HCT116 (cell line): ENCODE results near the gene SSH2. TPM values are rescaled to one million over a fixed set of nuclear protein-coding genes. Genes with fewer than 3 reads are reported as not detected.

Experiments used
- ATAC-seq: fragments of 200-7000 bp; cut with Tn5 transposase; 2 replicates; pipeline ENCODE4 v1.9.1; 2020; ENCODE audit warnings: mild to moderate bottlenecking, moderate library complexity
- BruUV-seq: library from RNA; stranded (reverse); fragments of 400-500 nt; replicated peaks from 2 replicates; lab custom pipeline; 2021; lab: Mats Ljungman, UMichigan
- CTCF ChIA-PET: fragments of 300-600 bp; sonication (Branson Sonifier 250); formaldehyde crosslinking; loops from one replicate; lab custom pipeline; 2021; ENCODE audit warnings: antibody characterized with exemption; lab: Charles Lee
- POLR2A ChIA-PET: fragments of 300-600, 350-600 bp; sonication (Branson Sonifier 250); formaldehyde crosslinking; loops from one replicate; lab custom pipeline; 2021; ENCODE audit warnings: antibody characterized with exemption; lab: Charles Lee
- RAD21 ChIA-PET, 2 experiments: fragments of 300-600 bp; sonication (Branson Sonifier 250); formaldehyde crosslinking; loops; one replicate each; lab custom pipeline; 2023; ENCODE audit warnings: low total read pairs in 2 of 2; ENCODE audit not compliant: uncharacterized antibody in 2 of 2, unreplicated experiment in 2 of 2, low non-redundant PET in 1 of 2; lab: Charles Lee
- DNase-seq: peaks from one replicate; pipeline ENCODE4 v3.0.0-alpha.2; 2010; ENCODE audit warnings: low read depth, low spot score
- H2AFZ ChIP-seq: fragments of 200-600 bp; shearing (Covaris generic), sonication (generic); 2 replicates; pipeline ENCODE4 v1.6.1; 2017; ENCODE audit warnings: low read depth, mixed run types, mixed read lengths, antibody characterized with exemption, low read length; ENCODE audit not compliant: poor library complexity, severe bottlenecking
- H3K27ac ChIP-seq: 2 replicates; pipeline ENCODE4 v1.5.1; 2012; ENCODE audit warnings: low read depth, low read length
- H3K27me3 ChIP-seq: fragments of 200-600 bp; sonication (generic); 2 replicates; pipeline ENCODE4 v1.6.1; 2016; ENCODE audit warnings: mixed run types, low read length, mixed read lengths; ENCODE audit not compliant: insufficient read depth
- H3K36me3 ChIP-seq, 2 experiments: fragments of 200-500 bp in 1 of 2; fragments of 200-600 bp in 1 of 2; sonication (Bioruptor generic) in 1 of 2; sonication (generic) in 1 of 2; 2 replicates each; pipeline versions ENCODE4 v1.5.1 to v1.6.1; 2014 to 2016; ENCODE audit warnings: low read length in 2 of 2, inconsistent platforms in 1 of 2, mixed read lengths in 1 of 2, mixed run types in 1 of 2; ENCODE audit not compliant: insufficient read depth in 2 of 2, control insufficient read depth in 1 of 2
- H3K4me1 ChIP-seq, 2 experiments: fragments of 200-600 bp in 1 of 2; sonication (generic) in 1 of 2; 2 replicates each; pipeline versions ENCODE4 v1.5.1 to v1.6.1; 2012 to 2017; ENCODE audit warnings: low read length in 2 of 2, inconsistent platforms in 1 of 2, mild to moderate bottlenecking in 1 of 2, mixed read lengths in 1 of 2, mixed run types in 1 of 2, moderate library complexity in 1 of 2; ENCODE audit not compliant: insufficient read depth in 2 of 2, control insufficient read depth in 1 of 2
- H3K4me2 ChIP-seq: fragments of 200-600 bp; sonication (generic); 2 replicates; pipeline ENCODE4 v1.6.1; 2017; ENCODE audit warnings: mixed run types, low read length, mixed read lengths
- H3K4me3 ChIP-seq, 2 experiments: fragments of 200-600 bp in 1 of 2; sonication (generic) in 1 of 2; replicated peaks in 1 of 2; 2 replicates each; pipeline ENCODE4 v1.5.1; 2011 to 2016; ENCODE audit warnings: low read length in 2 of 2, control low read depth in 1 of 2, low read depth in 1 of 2, mild to moderate bottlenecking in 1 of 2, mixed read lengths in 1 of 2, mixed run types in 1 of 2
- H3K79me2 ChIP-seq: fragments of 200-600 bp; sonication (generic); 2 replicates; pipeline ENCODE4 v1.6.1; 2017; ENCODE audit warnings: mild to moderate bottlenecking, mixed run types, low read length, moderate library complexity, mixed read lengths; ENCODE audit not compliant: insufficient read depth
- H3K9ac ChIP-seq: fragments of 200-600 bp; sonication (generic); 2 replicates; pipeline ENCODE4 v1.6.1; 2016; ENCODE audit warnings: low read length, mixed read lengths
- H3K9me2 ChIP-seq: fragments of 200-600 bp; sonication (generic), shearing (Covaris generic); 2 replicates; pipeline ENCODE4 v1.6.1; 2017; ENCODE audit warnings: mixed run types, mild to moderate bottlenecking, moderate library complexity; ENCODE audit not compliant: insufficient read depth
- H3K9me3 ChIP-seq, 2 experiments: fragments of 200-500 bp in 1 of 2; fragments of 200-600 bp in 1 of 2; sonication (Bioruptor generic) in 1 of 2; sonication (generic) in 1 of 2; 2 replicates each; pipeline ENCODE4 v1.6.1; 2014 to 2017; ENCODE audit warnings: low read length in 2 of 2, mixed read lengths in 2 of 2, inconsistent platforms in 1 of 2, low read depth in 1 of 2, mild to moderate bottlenecking in 1 of 2, mixed run types in 1 of 2, moderate library complexity in 1 of 2; ENCODE audit not compliant: control insufficient read depth in 1 of 2, insufficient read depth in 1 of 2
- H4K20me1 ChIP-seq: fragments of 200-600 bp; sonication (generic), shearing (Covaris generic); 2 replicates; pipeline ENCODE4 v1.6.1; 2017; ENCODE audit warnings: mixed run types, mild to moderate bottlenecking, moderate library complexity; ENCODE audit not compliant: insufficient read depth
- ATF3 ChIP-seq: IDR thresholded peaks from 2 replicates; pipeline ENCODE4 v1.6.1; 2012
- CBX3 ChIP-seq: IDR thresholded peaks from 2 replicates; pipeline ENCODE4 v1.6.1; 2012; ENCODE audit warnings: low read depth
- EGR1 ChIP-seq: IDR thresholded peaks from 2 replicates; pipeline ENCODE4 v1.6.1; 2012; ENCODE audit warnings: low read depth
- ELF1 ChIP-seq: IDR thresholded peaks from 2 replicates; pipeline ENCODE4 v1.6.1; 2012; ENCODE audit warnings: low read depth, borderline replicate concordance
- EZH2 ChIP-seq: fragments of 200-600 bp; sonication (generic); IDR thresholded peaks from 2 replicates; pipeline ENCODE4 v1.6.1; 2017; ENCODE audit warnings: antibody characterized with exemption, mixed run types
- EZH2phosphoT487 ChIP-seq: fragments of 200-600 bp; IDR thresholded peaks from 2 replicates; pipeline ENCODE4 v1.6.1; 2018; ENCODE audit warnings: antibody characterized with exemption, borderline replicate concordance
- FOSL1 ChIP-seq: IDR thresholded peaks from 2 replicates; pipeline ENCODE4 v1.6.1; 2012; ENCODE audit warnings: low read depth
- JUND ChIP-seq: IDR thresholded peaks from 2 replicates; pipeline ENCODE4 v1.6.1; 2012
- POLR2A ChIP-seq: IDR thresholded peaks from 2 replicates; pipeline ENCODE4 v1.7.0; 2011; ENCODE audit warnings: borderline replicate concordance; ENCODE audit not compliant: insufficient read depth, insufficient read length; ENCODE audit errors: extremely low read depth
- RAD21 ChIP-seq: IDR thresholded peaks from 2 replicates; pipeline ENCODE4 v1.6.1; 2012; ENCODE audit warnings: low read depth, mild to moderate bottlenecking
- REST ChIP-seq: IDR thresholded peaks from 2 replicates; pipeline ENCODE4 v1.6.1; 2012; ENCODE audit warnings: low read depth
- SIN3A ChIP-seq: IDR thresholded peaks from 2 replicates; pipeline ENCODE4 v1.6.1; 2012; ENCODE audit warnings: low read depth
- SP1 ChIP-seq: IDR thresholded peaks from 2 replicates; pipeline ENCODE4 v1.6.1; 2012; ENCODE audit warnings: low read depth
- SRF ChIP-seq: IDR thresholded peaks from 2 replicates; pipeline ENCODE4 v1.6.1; 2012; ENCODE audit warnings: low read depth
- YY1 ChIP-seq: IDR thresholded peaks from 2 replicates; pipeline ENCODE4 v1.6.1; 2011; ENCODE audit warnings: low read length, low read depth, moderate library complexity, mild to moderate bottlenecking; ENCODE audit not compliant: insufficient replicate concordance; ENCODE audit errors: extremely low read depth
- ZBTB33 ChIP-seq: IDR thresholded peaks from 2 replicates; pipeline ENCODE4 v1.6.1; 2011; ENCODE audit warnings: mild to moderate bottlenecking, low read length, moderate library complexity; ENCODE audit not compliant: insufficient replicate concordance; ENCODE audit errors: extremely low read depth
- intact Hi-C: fragments of 100-400 bp; cut with micrococcal nuclease; formaldehyde crosslinking; loops from 2 replicates; pipeline ENCODE4 v1.10.0; 2022
- total RNA-seq: library from RNA; stranded (reverse); gene quantifications from one replicate; pipeline ENCODE4 v1.2.1, GENCODE V29; 2021; ENCODE audit not compliant: unreplicated experiment
- TF ChIP-seq, protein P1 (sequence below): IDR thresholded peaks from 2 replicates; pipeline ENCODE4 v1.6.1; 2012
- TF ChIP-seq, protein P2 (sequence below), 3 experiments: fragments of 200-600 bp in 1 of 3; sonication (generic) in 1 of 3; IDR thresholded peaks in 2 of 3; conservative IDR thresholded peaks in 1 of 3; 2 replicates each; pipeline ENCODE4 v1.5.1; 2012 to 2017; ENCODE audit warnings: low read depth in 2 of 3, low read length in 2 of 3, antibody characterized with exemption in 1 of 3, borderline replicate concordance in 1 of 3, control low read depth in 1 of 3, mild to moderate bottlenecking in 1 of 3, mixed read lengths in 1 of 3, mixed run types in 1 of 3, moderate library complexity in 1 of 3; ENCODE audit not compliant: insufficient read depth in 1 of 3

The SSH2 gene
- total RNA-seq, 1 experiment from 2014 or later, result 17.0 TPM

GRCh38 chr17:29855686-29856085 lies 74.3 kb downstream of the SSH2 start:
- ATAC-seq (no peak), DNase-seq (no peak)
- H4K20me1 ChIP-seq, result no peaks in the 10 kb centered on the region
- peaks cover 0 to 6% of the 10 kb centered on the region in 2 experiments; a peak in 2 of 4 replicates for H3K4me1 ChIP-seq
- no peak overlapping the region for H2AFZ ChIP-seq
- no TSS peak for BruUV-seq
- no peak overlapping the region for H3K4me3 ChIP-seq
- H3K36me3 ChIP-seq, result no peaks in the 10 kb centered on the region
- TF ChIP-seq YY1 (no peak), EGR1 (no peak), CBX3 (no peak), JUND (no peak), ZBTB33 (no peak), POLR2A (no peak), SIN3A (no peak), RAD21 (no peak), ATF3 (no peak), FOSL1 (no peak), SP1 (no peak), SRF (no peak), REST (no peak), ELF1 (no peak), EZH2phosphoT487 (no peak), EZH2 (no peak)
- TF ChIP-seq, protein P1, sequence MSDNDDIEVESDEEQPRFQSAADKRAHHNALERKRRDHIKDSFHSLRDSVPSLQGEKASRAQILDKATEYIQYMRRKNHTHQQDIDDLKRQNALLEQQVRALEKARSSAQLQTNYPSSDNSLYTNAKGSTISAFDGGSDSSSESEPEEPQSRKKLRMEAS, result no peak
- TF ChIP-seq, protein P2, sequence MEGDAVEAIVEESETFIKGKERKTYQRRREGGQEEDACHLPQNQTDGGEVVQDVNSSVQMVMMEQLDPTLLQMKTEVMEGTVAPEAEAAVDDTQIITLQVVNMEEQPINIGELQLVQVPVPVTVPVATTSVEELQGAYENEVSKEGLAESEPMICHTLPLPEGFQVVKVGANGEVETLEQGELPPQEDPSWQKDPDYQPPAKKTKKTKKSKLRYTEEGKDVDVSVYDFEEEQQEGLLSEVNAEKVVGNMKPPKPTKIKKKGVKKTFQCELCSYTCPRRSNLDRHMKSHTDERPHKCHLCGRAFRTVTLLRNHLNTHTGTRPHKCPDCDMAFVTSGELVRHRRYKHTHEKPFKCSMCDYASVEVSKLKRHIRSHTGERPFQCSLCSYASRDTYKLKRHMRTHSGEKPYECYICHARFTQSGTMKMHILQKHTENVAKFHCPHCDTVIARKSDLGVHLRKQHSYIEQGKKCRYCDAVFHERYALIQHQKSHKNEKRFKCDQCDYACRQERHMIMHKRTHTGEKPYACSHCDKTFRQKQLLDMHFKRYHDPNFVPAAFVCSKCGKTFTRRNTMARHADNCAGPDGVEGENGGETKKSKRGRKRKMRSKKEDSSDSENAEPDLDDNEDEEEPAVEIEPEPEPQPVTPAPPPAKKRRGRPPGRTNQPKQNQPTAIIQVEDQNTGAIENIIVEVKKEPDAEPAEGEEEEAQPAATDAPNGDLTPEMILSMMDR (IDR thresholded peaks at IDR 0.05 in 2 of 3, conservative IDR thresholded peaks at IDR 0.05 in 1 of 3; ENCODE audit: borderline replicate concordance in 1 of 3, insufficient read depth in 1 of 3, low read depth in 2 of 3, low read length in 2 of 3), result no peak
- POLR2A ChIA-PET, result no interaction called here
- no peaks in the 10 kb centered on the region for H3K27me3 ChIP-seq
- no peak overlapping the region for H3K4me2 ChIP-seq
- H3K9me2 ChIP-seq, result no peaks in the 10 kb centered on the region
- intact Hi-C loops, result no loop called here
- no peaks in the 10 kb centered on the region for H3K9me3 ChIP-seq
- H3K79me2 ChIP-seq, result no peaks in the 10 kb centered on the region
- RAD21 ChIA-PET, result no interaction called here
- no peak overlapping the region for H3K27ac ChIP-seq
- CTCF ChIA-PET, result no interaction called here
- no peak overlapping the region for H3K9ac ChIP-seq
